ENCODE results near the gene SYNE2. TPM values are rescaled to one million over a fixed set of nuclear protein-coding genes. Genes with fewer than 3 reads are reported as not detected.

Gene SYNE2
- total and polyA plus RNA-seq, 10 of the 15 experiments (the other 5 are each of a cell fraction or from before 2014, with no cell fraction given) = 2.1 to 52.7 (median 38.1) TPM

DNA sequence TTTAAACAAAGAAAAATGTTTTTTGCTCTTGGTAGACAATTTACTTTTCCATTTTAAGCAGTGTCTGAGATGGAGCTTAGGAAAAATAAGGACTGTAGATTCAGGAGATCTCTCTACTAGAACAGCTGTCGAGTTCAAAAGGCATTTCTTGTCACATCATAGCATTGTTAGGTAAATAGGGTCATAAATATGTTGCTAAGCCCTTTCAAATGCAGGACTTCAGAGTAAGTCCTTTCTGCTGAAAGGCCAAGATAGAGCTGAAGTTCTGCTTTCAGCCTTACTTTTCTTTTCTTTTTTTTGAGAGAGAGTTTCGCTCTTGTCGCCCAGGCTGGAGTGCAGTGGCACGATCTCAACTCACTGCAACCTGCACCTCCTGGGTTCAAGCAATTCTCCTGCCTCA is 98.2 kb downstream of the SYNE2 start:
- Histone ChIP-seq H3K27me3 (replicated peaks in 1 of 2; ENCODE audit: control insufficient read depth in 2 of 2, insufficient read depth in 2 of 2, low read length in 1 of 2) (no peaks in the 10 kb centered on the region), H3K9ac (ENCODE audit: control insufficient read depth, insufficient read depth, low read length) (no peak overlapping the region), H3K36me3 (ENCODE audit: control insufficient read depth in 2 of 2, insufficient read depth in 2 of 2, low read length in 1 of 2) (peaks cover 4 to 16% of the 10 kb centered on the region in 2 experiments; a peak in 3 of 4 replicates), H3K27ac (ENCODE audit: control insufficient read depth, insufficient read depth) (no peak overlapping the region), H4K20me1 (ENCODE audit: control insufficient read depth, insufficient read depth) (no peaks in the 10 kb centered on the region), H3K4me3 (no peak overlapping the region), H3K9me3 (replicated peaks; ENCODE audit: control insufficient read depth, insufficient read depth, low read length) (no peaks in the 10 kb centered on the region), H3K4me1 (ENCODE audit: control insufficient read depth, insufficient read depth, low read length) (no peaks in the 10 kb centered on the region), H3K79me2 (ENCODE audit: control insufficient read depth, insufficient read depth, low read length) (no peaks in the 10 kb centered on the region), H3K4me2 (ENCODE audit: control insufficient read depth, insufficient read depth) (no peak overlapping the region), H2AFZ (ENCODE audit: control insufficient read depth, low read depth, low read length) (no peak overlapping the region)
- CTCF ChIA-PET = interaction anchor here (0.5 to 0.8 kb wide), 3 partner anchors 43 to 1444 kb away, joined by 3 read pairs; no protein-coding TSS in a partner anchor
- intact Hi-C loops (cut with micrococcal nuclease; ENCODE audit: unreplicated experiment) (no loop called here), in situ Hi-C loops (cut with MboI) (no loop called here)
- no peak for ATAC-seq
- WGBS (ENCODE audit: insufficient coverage, insufficient replicate concordance, low lambda C conversion rate, missing lambda C conversion rate) = 87% methylated on average over 4 of the region's 4 CpGs
- RAD21 ChIA-PET (ENCODE audit: unreplicated experiment) = no interaction called here
- BruUV-seq (replicated peaks) = no TSS peak
- DNase-seq (ENCODE audit: low read depth, low spot score) = no peak
- FAIRE-seq = no peak
- TF ChIP-seq, protein P1, sequence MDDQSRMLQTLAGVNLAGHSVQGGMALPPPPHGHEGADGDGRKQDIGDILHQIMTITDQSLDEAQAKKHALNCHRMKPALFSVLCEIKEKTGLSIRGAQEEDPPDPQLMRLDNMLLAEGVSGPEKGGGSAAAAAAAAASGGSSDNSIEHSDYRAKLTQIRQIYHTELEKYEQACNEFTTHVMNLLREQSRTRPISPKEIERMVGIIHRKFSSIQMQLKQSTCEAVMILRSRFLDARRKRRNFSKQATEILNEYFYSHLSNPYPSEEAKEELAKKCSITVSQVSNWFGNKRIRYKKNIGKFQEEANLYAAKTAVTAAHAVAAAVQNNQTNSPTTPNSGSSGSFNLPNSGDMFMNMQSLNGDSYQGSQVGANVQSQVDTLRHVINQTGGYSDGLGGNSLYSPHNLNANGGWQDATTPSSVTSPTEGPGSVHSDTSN (IDR thresholded peaks at IDR 0.05; ENCODE audit: insufficient replicate concordance, low read depth, low read length) = no peak
- no peak for TF ChIP-seq IRF4 (IDR thresholded peaks at IDR 0.05; ENCODE audit: low read depth, low read length)
- TF ChIP-seq FOXM1 (IDR thresholded peaks at IDR 0.05; ENCODE audit: low read depth, low read length) = no peak
- TF ChIP-seq CHD2 (IDR thresholded peaks at IDR 0.05; ENCODE audit: borderline replicate concordance, low read depth, low read length) = no peak
- no peak for TF ChIP-seq STAT3 (IDR thresholded peaks at IDR 0.05; ENCODE audit: low read depth, low read length)
- no peak for TF ChIP-seq BCL11A (IDR thresholded peaks at IDR 0.05; ENCODE audit: low read depth, low read length)
- no peak for TF ChIP-seq WRNIP1 (IDR thresholded peaks at IDR 0.05; ENCODE audit: borderline replicate concordance, low read depth, low read length)
- no peak for TF ChIP-seq TBL1XR1 (IDR thresholded peaks at IDR 0.05; ENCODE audit: low read depth, low read length)
- no peak for TF ChIP-seq MXI1 (IDR thresholded peaks at IDR 0.05; ENCODE audit: low read depth, low read length)
- TF ChIP-seq, protein P2, sequence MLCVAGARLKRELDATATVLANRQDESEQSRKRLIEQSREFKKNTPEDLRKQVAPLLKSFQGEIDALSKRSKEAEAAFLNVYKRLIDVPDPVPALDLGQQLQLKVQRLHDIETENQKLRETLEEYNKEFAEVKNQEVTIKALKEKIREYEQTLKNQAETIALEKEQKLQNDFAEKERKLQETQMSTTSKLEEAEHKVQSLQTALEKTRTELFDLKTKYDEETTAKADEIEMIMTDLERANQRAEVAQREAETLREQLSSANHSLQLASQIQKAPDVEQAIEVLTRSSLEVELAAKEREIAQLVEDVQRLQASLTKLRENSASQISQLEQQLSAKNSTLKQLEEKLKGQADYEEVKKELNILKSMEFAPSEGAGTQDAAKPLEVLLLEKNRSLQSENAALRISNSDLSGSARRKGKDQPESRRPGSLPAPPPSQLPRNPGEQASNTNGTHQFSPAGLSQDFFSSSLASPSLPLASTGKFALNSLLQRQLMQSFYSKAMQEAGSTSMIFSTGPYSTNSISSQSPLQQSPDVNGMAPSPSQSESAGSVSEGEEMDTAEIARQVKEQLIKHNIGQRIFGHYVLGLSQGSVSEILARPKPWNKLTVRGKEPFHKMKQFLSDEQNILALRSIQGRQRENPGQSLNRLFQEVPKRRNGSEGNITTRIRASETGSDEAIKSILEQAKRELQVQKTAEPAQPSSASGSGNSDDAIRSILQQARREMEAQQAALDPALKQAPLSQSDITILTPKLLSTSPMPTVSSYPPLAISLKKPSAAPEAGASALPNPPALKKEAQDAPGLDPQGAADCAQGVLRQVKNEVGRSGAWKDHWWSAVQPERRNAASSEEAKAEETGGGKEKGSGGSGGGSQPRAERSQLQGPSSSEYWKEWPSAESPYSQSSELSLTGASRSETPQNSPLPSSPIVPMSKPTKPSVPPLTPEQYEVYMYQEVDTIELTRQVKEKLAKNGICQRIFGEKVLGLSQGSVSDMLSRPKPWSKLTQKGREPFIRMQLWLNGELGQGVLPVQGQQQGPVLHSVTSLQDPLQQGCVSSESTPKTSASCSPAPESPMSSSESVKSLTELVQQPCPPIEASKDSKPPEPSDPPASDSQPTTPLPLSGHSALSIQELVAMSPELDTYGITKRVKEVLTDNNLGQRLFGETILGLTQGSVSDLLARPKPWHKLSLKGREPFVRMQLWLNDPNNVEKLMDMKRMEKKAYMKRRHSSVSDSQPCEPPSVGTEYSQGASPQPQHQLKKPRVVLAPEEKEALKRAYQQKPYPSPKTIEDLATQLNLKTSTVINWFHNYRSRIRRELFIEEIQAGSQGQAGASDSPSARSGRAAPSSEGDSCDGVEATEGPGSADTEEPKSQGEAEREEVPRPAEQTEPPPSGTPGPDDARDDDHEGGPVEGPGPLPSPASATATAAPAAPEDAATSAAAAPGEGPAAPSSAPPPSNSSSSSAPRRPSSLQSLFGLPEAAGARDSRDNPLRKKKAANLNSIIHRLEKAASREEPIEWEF (IDR thresholded peaks at IDR 0.05; ENCODE audit: insufficient replicate concordance, low read depth, low read length) = no peak
- no peak for TF ChIP-seq ZZZ3 (IDR thresholded peaks at IDR 0.05; ENCODE audit: control insufficient read depth, insufficient read length, low read depth)
- TF ChIP-seq ZNF217 (IDR thresholded peaks at IDR 0.05) = no peak
- no peak for TF ChIP-seq RFX5 (IDR thresholded peaks at IDR 0.05; ENCODE audit: low read depth, low read length)
- no peak for TF ChIP-seq PML (IDR thresholded peaks at IDR 0.05; ENCODE audit: low read length)
- TF ChIP-seq CBFB (IDR thresholded peaks at IDR 0.05; ENCODE audit: low read depth) = no peak
- no peak for TF ChIP-seq SIN3A (IDR thresholded peaks at IDR 0.05; ENCODE audit: low read depth, low read length)
- TF ChIP-seq TCF12 (IDR thresholded peaks at IDR 0.05; ENCODE audit: low read depth, low read length) = no peak
- TF ChIP-seq, protein P3, sequence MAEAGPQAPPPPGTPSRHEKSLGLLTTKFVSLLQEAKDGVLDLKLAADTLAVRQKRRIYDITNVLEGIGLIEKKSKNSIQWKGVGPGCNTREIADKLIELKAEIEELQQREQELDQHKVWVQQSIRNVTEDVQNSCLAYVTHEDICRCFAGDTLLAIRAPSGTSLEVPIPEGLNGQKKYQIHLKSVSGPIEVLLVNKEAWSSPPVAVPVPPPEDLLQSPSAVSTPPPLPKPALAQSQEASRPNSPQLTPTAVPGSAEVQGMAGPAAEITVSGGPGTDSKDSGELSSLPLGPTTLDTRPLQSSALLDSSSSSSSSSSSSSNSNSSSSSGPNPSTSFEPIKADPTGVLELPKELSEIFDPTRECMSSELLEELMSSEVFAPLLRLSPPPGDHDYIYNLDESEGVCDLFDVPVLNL (IDR thresholded peaks at IDR 0.05; ENCODE audit: low read depth, low read length) = no peak
- POLR2A ChIA-PET = interaction anchor here (2.3 kb wide), 1 partner anchor 11 kb away, joined by 8 read pairs; no protein-coding TSS in a partner anchor
- SMC1A ChIA-PET (ENCODE audit: uncharacterized antibody, unreplicated experiment) = interaction anchor here (1.1 to 1.7 kb wide), 3 partner anchors 8 to 13 kb away, joined by 3 to 5 read pairs (median 3); no protein-coding TSS in a partner anchor
